ENCODE data around the gene PRSS36.
"Not testable (repeated sequence)": the region's sequence is repeated elsewhere in the genome, so short reads cannot be mapped to it uniquely, and the experiment has no call there.

PRSS36 gene

DNA sequence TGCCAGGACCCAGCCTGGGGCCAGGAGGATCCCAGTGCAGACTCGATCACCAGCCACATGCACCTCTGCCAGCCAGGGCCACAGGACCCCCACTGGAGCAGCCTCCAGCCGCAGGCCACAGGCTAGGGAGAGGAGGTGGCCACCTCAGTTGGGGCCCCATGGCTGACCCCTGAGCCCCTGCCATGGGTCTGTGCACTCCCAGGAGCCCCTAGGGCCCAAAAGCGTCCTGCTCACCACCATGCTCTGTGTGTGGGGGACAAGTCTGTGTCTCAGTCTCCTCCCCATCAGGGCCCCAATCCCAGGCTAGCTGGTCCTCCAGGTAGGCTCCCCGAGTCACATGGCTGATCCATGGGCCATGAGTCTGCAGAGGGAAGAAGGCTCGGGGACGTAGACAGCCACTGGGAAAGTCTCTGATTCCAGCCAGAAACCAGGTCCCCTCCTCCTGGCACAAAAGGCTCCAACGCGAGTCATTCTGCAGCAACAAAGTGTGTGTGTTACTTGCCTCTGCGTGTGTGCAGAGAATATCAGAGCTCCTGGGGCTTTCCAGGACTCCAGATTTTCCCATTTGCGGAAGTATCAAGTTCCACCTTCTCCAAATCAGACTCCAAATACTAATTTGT, 8.3 kb downstream of the PRSS36 start:
- DNase-seq, result no peak

DNA sequence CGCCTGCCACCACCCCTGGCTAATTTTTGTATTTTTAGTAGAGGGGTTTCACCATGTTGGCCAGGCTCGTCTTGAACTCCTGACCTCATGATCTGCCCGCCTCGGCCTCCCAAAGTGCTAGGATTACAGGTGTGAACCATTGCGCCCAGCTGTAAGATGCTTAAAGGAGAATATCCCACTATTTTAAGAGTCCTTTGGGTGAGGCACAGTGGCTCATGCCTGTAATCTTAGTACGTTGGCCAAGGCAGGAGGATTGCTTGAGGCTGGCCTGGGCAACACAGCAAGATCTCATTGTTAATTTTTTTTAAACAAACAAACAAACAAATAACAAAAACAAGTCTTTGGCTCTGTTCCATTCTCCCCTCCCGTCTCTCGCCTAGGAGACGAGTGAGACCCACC, 8.8 kb downstream of the PRSS36 start:
- not testable (repeated sequence) for DNase-seq

DNA sequence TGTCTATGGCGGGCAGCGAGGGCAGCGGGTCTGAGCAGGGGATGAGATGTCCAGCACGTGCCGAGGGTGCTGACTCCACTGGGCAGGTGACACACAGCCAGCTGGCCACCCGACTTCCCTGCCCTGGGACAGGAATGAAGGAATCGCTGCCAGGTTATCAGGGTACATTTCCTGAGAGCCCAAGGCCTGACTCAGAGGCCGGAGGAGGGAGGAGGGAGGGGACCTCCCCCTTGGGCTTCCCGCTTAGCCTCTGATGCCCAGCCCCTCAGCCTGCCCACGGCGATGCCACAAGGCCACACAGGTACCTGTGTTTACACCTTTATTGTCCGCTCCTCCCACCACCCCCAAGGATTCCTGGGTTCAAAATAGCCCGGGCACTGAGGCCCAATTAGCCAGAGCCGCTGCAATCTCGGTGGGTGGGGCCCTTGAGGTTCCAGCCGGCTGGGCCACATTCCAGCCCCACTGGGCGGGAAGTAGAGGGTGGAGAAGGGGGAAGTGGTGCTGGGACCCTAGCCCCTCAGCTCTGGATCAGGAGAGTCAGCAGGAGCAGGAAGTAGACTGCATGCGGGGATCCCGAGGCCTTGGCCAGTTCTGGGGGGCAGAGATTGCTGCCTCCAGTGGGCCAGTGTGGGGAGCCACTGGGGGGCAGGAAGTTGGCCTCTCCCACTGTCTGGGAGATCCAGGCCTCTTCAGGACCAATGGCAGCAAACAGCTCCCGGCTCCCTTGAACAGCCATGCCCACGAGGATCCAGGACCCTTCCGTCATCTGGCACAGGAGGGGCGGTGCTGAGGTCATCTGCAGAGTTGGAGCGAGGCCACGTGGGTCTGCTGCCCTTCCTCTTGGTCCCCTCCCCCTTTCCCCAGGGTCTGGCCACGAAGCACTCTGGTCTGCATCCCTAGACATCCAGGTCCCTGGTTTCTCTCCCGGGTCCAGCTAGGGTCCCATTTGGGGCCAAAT, 11.0 kb downstream of the PRSS36 start:
- no peak for DNase-seq

DNA sequence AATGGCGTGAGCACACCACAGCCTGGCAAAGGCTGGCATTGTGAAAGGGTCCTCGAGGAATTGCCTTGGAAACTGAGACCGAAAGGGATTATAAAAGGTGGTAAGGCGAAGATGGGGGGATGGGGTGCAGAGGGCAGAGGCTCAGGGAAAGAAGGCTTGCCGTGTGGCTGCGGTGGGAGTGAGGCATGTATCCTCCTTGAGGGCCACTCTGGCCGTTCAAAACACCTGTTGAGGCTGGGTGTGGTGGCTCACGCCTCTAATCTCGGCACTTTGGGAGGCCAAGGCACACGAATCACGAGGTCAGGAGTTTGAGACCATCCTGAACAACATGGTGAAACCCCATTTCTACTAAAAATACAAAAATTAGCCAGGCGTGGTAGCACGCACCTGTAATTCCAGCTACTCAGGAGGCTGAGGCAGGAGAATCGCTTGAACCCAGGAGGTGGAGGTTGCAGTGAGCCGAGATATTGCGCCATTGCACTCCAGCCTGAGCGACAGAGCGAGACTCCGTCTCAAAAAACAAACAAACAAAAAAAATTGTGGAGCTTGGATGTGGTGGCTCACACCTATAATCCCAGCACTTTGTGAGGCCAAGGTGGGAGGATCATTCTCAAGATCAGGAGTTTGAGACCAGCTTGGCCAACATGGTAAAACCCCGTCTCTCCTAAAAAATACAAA, 12.9 kb downstream of the PRSS36 start:
- DNase-seq, result not testable (repeated sequence)

DNA sequence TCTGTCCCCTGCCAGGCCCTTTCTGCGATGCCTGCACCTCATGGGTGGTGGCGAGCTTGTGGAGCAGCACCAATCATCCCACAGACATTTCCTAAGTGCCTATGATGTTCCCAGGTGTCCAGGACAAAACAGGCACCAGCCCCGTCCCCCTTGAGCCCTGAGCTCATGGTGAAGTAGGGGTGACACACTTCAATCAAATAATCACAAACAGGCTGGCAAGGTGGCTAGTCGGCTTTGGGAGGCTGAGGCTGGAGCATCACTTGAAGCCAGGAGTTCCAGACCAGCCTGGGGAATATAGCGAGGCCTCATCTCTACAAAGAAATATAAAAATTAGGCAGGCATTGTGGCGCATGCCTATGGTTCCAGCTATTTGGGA, 13.6 kb downstream of the PRSS36 start:
- DNase-seq, result no peak

DNA sequence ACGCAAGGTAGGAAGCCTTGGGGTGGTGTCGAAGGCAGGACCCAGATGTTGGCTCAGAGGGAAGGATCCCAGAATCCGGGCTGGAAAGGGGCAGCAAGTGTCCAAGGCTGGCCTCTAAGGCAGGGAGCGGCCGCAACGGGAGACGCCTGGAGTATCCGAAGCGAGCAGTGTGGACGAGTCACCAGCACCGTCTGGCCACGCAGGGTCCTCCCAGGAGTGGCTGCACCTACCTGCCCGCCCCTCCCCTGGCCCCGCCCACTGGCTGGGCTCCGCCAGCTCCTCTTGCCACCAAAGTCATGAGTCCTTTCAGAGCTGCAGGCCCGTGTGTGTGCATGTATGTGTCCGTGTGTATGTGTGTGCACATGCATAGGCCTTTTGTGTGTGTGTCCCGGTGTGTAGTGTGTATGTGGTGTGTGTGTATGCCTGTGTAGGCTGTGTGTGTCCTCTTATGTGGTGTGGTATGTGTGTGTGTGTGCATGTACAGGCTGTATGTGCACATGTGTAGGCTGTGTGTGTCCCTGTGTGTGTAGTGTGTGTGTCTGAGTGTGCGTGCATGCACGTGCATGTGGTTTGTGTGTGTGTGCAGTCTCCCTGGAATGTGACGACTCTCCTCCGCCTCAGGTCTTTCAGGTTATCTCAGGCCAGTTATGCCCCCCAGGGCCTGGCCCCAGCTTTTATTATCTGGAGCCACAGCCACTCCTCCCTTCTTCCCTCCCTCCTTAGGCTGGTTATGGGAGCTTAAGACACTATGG, 14.2 kb downstream of the PRSS36 start, which contains the start of gene PRSS8:
PRSS8 (minus strand) TSS at position 193 of the 752 bp plus-strand sequence. CDS start 229 bp downstream, outside the sequence.
- no peak for DNase-seq

DNA sequence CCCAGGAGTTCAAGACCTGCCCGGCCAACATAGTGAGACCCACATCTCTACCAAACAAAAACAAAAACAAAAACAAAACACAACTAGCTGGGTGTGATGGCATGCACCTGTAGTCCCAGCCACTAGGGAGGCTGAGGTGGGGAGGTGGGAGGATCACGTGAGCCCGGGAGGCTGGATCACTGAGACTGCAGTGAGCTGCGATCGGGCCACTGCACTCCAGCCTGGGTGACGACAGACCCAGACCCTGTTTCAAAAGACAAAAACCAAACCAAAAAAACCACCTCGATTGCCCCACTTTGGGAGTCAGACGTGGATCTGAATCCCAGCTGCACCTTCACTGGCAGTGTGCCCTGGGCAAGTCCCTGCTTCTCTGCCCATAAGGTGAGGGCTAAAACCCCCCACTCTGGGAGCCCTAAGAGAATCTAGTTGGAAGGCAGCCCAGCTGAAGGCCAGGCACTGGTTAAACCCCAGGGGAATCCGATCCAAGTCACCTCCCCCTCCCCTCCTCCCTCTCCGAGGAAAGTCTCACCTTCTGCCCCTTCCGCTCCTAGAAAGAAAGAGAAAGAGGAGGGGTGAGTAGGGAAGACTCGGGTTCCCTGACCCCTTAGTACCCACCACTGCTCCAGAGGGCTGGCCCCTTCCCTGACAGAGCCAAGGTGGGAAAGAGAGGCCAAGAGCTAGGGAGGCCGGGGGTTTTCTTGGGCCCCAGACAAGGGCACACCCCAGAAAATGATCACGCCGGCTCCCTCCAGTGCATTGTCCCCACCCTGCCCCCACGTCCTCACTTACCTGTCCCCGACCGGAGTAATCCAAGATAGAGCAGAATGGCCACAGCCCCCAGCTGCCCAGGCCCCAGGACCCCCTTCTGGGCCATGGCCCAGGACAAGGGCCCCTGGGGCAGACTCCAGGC, 15.0 kb downstream of the PRSS36 start:
- DNase-seq, result no peak

DNA sequence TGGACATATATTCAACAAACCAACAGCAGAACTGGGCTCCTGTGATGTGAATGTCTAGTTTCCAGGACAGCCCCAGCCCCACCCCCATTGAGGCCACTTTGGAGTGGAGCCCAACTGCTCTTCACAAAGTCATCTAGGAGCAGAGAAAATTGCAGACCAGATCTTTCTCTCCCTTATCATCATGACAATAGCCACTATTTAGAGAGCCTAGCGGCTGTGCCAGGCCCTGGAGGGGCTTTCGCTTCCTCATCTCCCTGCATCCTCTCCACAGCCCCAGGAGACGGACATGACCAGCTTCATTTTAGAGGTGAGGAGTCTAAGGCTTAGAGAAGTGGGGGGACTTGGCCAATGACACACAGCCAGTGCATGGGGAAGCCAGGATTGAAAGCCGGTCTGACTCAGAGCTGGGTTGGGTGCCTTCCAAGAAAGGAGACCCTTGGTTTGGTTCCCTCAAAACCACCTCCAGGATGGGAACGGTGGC, 15.7 kb downstream of the PRSS36 start:
- no peak for DNase-seq

DNA sequence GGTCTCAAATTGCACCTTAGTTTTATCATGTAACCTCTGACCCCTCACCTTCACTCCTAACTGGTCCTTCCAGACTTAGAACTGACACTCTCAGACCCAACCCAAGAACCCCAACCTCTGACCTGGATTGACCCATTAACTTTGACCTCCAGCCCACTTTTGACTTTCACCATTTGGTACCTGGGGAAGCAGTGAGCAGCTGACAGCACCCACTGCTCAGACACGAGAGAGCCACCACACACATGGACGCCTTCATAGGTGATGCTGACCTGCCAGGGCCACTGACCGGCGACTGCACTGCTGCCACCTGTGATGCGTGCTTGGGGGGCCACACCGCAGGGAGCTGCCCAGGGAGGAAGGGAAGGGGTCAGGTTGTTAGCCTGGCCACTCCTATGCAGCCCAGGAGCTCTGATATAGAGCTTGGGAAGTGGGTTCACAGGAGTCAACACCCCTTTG, 16.8 kb downstream of the PRSS36 start:
- DNase-seq, result no peak

DNA sequence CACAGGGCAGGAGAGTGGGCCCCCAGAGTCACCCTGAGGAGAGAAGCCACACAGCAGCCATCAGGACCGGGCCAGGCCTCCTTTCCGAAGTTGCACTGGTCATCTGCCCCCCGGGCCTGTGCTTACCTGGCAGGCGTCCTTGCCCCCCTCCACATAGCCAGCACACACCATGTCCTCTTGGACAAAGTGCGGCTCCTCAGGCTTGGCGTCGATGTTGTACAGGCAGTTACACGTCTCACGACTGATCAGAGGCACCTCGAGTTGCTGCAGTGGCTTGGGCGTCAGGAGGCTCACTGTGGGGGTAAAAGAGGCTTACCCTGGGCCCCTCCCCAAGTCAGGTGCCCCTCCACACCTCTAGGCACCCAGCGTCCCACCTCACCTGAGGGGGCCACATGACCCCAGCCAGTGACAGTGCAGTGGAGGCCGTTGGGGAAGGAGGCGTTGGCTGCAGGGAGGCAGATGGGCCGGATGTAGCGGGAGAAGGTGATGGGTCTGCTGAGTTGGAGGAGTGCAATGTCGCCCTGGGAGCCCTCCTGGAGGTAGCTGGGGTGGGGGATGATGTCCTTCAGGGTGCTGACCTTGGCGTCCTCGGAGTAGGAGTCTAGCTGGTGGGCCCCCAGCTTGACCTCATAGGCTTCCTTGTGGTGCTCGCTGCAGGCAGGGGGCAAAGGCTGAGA, 17.4 kb downstream of the PRSS36 start:
- no peak for DNase-seq

DNA sequence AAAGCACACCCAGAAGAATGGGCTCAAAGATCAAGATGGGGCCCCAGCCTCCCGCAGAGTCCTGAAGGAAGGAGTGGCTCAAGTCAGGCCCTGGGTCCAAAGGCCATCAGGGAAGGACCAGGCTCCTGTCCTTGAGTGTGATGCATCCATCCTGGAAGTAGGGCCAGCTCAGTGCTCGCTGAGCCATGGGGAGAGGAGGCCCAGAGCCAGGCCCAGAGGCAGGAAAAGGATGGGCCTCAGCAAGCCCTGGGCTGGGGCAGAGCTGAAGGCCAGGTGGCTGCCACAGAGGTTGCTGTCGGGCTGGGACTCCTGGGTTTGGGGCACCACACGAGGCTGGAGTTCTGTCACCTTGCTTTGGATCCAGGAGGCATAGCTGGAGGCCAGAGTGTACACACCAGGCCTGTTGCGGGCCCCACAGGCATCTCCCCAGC, 18.0 kb downstream of the PRSS36 start:
- no peak for DNase-seq

DNA sequence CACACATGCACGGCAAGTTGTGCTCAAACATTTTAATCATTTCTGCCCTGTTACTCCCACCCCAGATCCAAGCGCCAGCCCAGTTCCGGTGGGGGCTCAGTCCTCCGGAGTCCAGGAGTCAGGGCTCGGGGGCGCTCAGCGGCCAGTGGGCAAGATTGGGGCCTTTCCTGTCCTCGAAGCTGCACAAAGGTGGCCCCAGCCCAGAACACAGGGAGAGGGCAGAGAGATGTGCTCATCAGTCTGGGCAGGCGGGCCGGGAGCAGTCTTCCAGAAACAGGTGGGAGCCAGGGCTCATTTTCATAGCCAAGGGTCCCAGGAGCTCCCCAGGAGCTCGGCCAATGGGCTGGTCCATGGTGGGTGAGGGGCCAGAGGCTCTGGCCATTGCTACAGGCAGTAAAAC, 18.4 kb downstream of the PRSS36 start:
- no peak for DNase-seq

DNA sequence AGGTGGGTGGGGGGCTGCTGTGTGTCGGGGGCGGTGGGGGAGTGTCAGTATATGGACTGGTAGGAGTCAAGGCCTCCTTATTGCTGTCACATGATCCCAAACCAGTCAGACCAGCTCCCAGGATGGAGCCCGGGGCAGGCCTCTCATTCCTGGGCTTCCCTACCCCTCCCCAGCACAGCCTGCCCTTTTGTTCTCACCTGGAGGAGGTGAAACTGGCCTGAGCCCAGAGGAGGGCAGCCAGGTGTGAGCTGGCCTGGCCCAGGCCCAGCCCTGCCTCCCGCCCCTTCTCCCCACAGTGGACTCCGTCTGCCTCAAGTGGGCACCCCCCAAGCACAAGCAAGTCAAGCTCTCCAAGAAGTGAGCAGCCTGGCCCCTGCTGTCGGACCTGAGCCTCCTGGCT, 19.0 kb downstream of the PRSS36 start:
- DNase-seq, result no peak

DNA sequence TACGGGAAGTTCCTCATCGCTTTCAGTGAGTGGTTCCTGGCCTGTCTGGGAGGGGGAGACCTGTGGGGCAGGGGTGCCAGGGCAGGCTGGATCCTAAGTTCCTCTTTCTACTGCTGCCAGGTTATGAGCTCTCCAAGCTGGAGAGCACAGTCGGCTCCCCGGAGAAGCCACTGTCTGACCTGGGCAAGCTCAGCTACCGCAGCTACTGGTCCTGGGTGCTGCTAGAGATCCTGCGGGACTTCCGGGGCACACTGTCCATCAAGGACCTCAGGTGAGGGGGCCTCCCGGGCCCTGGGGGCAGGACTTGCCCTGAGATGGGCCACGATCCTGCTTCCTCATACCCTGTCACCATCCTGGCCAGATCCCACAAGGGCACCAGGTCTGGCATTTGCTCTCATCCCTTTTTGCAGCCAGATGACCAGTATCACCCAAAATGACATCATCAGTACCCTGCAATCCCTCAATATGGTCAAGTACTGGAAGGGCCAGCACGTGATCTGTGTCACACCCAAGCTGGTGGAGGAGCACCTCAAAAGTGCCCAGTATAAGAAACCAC, 19.5 kb downstream of the PRSS36 start:
- DNase-seq, result no peak

DNA sequence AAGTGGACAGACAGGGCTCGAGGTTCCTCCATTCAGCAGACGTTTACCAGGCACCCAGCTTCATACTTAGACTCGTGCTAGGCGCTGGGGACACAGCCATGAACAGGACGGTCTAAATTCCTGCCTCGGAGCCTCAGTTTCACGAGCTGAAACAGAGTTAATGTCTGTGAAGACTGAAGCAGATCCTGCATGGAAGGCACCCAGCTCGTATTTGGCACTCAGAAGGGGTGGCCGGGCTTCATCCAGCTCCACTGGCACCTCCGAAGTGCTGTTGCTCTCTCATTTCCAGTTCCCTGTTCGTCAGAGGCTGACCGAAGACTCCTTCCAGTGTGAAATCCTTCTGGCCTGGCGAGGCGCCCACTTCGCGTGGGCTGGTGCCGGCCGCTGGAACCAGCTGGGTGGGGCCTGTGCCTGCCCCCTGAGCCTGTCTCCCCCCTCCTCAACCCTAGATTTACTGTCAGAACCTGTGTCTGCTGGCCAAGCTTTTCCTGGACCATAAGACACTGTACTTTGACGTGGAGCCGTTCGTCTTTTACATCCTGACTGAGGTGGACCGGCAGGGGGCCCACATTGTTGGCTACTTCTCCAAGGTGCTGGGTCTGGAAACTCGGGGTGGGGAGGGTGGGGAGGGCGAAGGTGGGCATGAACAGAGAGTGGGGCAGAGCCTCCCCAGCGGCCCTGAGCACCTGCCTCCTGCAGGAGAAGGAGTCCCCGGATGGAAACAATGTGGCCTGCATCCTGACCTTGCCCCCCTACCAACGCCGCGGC, 20.1 kb downstream of the PRSS36 start:
- DNase-seq, result no peak

DNA sequence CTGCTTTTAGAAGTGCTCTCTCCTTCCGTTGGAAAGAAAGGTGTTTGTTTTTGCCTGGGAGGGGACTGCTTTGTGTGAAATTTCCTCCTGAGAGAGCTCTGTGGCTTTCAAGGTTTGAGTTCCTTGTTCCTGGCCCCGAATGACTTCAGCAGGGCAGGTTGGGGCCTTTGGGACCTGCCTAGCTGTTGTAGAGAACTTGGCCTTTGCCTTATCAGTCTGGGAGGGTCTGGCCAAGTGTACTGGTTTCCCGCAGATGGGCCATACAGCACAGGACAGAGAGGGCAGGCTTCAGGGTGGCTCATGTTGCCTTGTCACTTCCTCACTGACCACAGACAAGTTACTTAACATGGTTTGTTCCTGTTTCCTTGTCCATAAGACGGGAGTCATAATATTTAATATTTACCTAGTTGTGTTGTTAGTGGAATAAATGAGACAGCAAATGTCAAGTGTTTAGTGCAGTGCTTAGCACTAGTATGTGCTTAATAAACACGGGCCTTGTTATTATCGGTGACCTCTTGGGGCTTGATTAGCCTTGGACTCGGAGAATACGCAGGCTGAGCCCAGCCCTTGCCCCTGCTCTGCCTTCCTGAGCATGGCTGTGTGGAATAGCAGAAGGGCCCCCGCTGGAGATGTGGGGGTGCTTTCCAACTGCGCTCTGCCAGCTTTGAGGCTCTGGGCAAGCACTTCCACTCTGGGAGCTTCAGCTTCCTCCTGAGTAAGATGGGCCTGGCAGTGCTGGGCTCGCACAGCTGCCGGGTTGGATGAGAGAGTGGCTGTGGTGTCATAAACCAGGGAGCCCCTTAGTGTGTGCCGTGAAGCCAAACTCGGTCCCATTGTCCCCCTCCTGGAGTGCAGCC, 20.9 kb downstream of the PRSS36 start:
- no peak for DNase-seq

DNA sequence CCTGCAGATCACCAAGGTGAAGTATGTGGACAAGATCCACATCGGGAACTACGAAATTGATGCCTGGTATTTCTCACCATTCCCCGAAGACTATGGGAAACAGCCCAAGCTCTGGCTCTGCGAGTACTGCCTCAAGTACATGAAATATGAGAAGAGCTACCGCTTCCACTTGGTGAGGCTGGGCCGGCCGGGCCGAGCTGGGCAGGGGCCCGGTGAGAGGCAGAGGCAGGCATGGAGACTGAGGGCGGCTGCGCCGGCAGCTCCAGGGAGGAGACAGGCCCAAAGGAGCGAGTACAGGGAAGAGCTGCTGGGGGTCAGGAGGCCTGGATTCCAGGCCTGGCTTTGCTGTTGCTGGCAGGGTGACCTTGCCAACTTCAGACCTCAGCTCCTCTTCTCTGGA, 22.7 kb downstream of the PRSS36 start:
- DNase-seq, result no peak

DNA sequence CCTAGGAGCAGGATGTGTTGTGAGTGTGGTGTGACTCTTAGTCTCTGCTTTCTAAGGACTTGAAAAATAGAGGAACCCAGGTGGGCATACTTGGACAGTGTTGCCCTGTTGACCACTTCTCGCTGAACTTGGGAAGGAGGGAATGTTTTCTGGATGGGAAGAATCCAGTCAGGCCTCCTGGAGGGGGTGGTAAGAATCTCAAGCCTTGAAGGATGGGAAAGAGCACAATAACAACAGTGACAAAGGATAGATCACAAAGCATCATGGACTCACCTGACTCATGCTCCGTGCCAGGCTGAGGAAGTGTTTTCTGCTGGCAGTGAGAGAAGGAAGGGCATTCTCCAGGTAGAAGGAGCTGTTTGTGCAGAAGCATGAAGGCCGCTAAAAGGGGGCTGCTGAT, 24.0 kb downstream of the PRSS36 start:
- no peak for DNase-seq

DNA sequence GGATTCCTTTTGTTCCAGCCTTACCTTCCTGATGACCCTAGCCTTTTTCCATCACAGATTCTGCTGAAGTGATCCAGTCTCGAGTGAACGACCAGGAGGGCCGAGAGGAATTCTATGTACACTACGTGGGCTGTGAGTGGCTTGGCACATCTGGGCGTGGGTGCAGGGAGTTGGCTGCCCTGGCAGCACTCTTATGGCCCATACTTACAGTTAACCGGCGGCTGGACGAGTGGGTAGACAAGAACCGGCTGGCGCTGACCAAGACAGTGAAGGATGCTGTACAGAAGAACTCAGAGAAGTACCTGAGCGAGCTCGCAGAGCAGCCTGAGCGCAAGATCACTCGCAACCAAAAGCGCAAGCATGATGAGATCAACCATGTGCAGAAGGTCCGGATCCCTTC, 29.7 kb downstream of the PRSS36 start:
- DNase-seq, result no peak

Measured in activated CD4-positive, alpha-beta T cell treated with anti-CD3 and anti-CD28 coated beads, Interleukin-2, amount 50 U/mL, for 48 hours (primary cell).